Fibroblast of skin of left quadriceps (primary cell): ENCODE results near the gene CRYGS.

ENCODE experiments used
- DNase-seq, 2 experiments: peaks; one replicate each; pipeline ENCODE4 v3.0.0-alpha.2; 2013; ENCODE audit warnings: low read depth in 2 of 2

The CRYGS gene

DNA sequence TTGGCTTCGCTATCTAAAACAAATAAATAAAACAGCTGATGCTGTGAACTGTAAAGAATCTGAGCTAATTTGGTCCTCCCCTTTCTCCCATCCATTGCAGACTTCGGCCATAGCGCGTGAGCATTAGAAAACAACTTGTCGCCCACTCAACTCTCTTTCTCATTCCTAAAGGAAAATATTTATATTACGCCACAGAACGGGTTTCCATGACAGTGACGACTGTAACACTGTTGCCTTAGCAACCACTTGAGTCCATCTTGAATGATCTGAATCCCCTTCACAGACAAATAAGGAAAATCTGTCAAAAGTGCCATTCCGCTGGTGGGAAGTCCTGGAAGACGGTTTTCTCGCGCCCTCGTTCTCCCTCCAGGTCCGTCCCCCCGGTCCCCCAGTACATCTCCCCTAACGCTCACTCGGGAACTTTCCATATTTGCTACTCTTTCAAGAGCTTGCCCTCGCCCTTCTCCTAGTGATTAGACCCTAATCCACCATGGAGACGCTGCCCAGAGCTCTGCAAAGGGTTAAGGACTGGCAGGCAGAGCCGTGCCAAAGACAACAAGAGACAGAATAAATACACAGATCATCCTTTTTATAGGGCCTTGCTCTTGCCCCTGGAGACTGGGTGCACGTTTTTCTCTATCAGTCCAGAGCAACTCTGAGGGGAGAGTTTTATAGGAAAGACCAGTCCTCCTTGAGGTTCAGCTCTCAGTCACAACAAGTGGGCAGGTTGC, 50.5 kb downstream of the CRYGS start:
- no peak for DNase-seq

DNA sequence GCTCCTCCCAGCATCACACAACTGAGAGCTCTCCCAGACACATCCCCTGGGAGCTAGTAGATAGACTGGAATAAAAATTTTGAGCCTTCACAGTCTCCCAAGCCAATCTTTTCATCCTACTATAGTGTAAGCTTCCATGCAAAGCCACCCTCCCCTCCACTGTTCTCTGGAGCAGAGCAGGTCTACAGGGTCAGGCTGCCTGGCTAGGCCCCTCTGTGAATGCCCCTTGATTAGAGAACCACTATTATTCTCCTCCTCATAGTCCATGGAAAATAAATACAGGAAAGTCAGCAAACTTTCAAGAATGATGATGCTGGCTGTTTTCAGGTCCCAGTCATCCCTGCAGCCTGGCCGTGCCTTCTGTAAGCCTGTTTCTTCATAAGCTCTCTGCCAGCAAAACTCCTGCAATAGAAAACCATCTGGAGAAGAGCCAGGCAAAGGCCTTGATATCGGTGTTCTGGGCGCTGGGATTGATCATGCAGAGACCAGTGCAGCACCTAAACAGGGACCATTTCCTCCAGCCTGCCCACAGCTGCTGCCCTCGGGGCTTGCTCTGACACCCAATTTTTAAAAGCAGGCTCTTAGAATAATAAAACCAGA, 51.7 kb downstream of the CRYGS start:
- DNase-seq: no peak

DNA sequence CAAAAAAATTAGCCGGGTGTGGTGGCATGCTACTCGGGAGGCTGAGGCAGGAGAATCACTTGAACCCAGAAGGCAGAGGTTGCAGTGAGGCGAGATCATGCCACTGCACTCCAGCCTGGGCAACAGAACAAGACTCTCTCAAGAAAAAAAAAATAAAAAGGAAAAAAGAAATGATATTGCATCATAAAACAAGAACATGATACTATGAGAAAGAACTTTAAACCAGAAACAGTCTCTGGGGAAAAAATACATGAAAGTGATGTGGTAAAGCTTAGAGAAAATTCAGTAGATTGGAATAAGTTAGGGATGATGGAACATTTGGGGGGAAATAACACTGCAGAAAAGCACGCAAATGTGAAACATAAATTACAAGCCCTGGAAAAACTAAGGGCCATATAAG, 54.7 kb downstream of the CRYGS start:
- no peak for DNase-seq
